Stomach smooth muscle (tissue), 2 donors: ENCODE measurements around the gene RTL1.

ENCODE experiments used
- H3K27ac ChIP-seq: one replicate; pipeline ENCODE4 v1.7.0; 2013; ENCODE audit warnings: mild to moderate bottlenecking, low read length, inconsistent platforms
- H3K27me3 ChIP-seq, 2 donors: one replicate each; pipeline ENCODE4 v1.7.0; 2013; ENCODE audit warnings: low read length in 2 of 2; ENCODE audit not compliant: insufficient read depth in 2 of 2, control insufficient read depth in 1 of 2
- H3K36me3 ChIP-seq, 2 donors: one replicate each; pipeline ENCODE4 v1.7.0; 2013; ENCODE audit warnings: low read length in 2 of 2; ENCODE audit not compliant: control insufficient read depth in 2 of 2, insufficient read depth in 2 of 2
- H3K4me1 ChIP-seq: one replicate; pipeline ENCODE4 v1.7.0; 2013; ENCODE audit warnings: low read length; ENCODE audit not compliant: control insufficient read depth, insufficient read depth
- H3K4me3 ChIP-seq, 2 donors: one replicate each; pipeline ENCODE4 v1.7.0; 2013; ENCODE audit warnings: low read length in 2 of 2
- H3K9ac ChIP-seq, 2 donors: one replicate each; pipeline ENCODE4 v1.7.0; 2013; ENCODE audit warnings: low read length in 2 of 2, mild to moderate bottlenecking in 1 of 2
- H3K9me3 ChIP-seq, 2 donors: one replicate each; pipeline ENCODE4 v1.7.0; 2013; ENCODE audit warnings: low read length in 2 of 2; ENCODE audit not compliant: control insufficient read depth in 2 of 2
- donor health status: healthy.
- donor health status: Pancreatic carcinoma.

RTL1 gene

DNA sequence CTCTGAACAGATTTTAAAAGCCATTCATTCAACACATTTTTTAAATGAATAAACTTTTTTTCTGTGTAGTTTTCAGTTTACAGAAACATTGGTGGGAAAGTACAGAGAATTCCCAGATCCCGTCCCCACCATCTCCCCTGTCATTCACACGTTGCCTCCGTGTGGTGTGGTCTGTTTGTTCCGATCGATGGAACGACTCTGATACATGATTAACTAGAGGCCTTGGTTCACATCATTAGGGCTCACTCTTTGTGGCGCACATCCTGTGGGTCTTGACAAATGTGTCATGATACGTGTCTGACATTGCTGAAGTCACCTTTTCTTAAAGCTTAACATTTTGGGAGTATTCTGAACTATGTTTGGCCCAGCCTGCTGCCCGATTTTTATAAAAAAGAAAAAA, 59.1 kb downstream of the RTL1 start:
- no peaks in the 10 kb centered on the region for H3K27me3 ChIP-seq
- H3K9ac ChIP-seq: no peak overlapping the region
- no peaks in the 10 kb centered on the region for H3K4me1 ChIP-seq
- H3K36me3 ChIP-seq: no peaks in the 10 kb centered on the region
- H3K4me3 ChIP-seq: no peak overlapping the region
- H3K9me3 ChIP-seq: no peaks in the 10 kb centered on the region
- H3K27ac ChIP-seq: no peak overlapping the region

- no peaks in the 10 kb centered on the region for H3K9me3 ChIP-seq
- no peak overlapping the region for H3K27ac ChIP-seq
- H3K4me3 ChIP-seq: no peak overlapping the region
- no peaks in the 10 kb centered on the region for H3K36me3 ChIP-seq
- H3K27me3 ChIP-seq: no peaks in the 10 kb centered on the region
- H3K9ac ChIP-seq: no peak overlapping the region
- no peaks in the 10 kb centered on the region for H3K4me1 ChIP-seq
Observed at GRCh38 chr14:100844082-100844408, 59.5 kb downstream of the RTL1 start.

- Histone ChIP-seq H3K4me3 (no peak overlapping the region), H3K27me3 (no peaks in the 10 kb centered on the region), H3K9me3 (no peaks in the 10 kb centered on the region), H3K27ac (no peak overlapping the region), H3K9ac (no peak overlapping the region), H3K36me3 (no peaks in the 10 kb centered on the region), H3K4me1 (no peaks in the 10 kb centered on the region)
Observed at GRCh38 chr14:100842799-100843198, 60.7 kb downstream of the RTL1 start.

- H3K27ac ChIP-seq: no peak overlapping the region
- no peaks in the 10 kb centered on the region for H3K36me3 ChIP-seq
- no peak overlapping the region for H3K4me3 ChIP-seq
- H3K27me3 ChIP-seq: no peaks in the 10 kb centered on the region
- no peak overlapping the region for H3K9ac ChIP-seq
- no peaks in the 10 kb centered on the region for H3K4me1 ChIP-seq
- no peaks in the 10 kb centered on the region for H3K9me3 ChIP-seq
Observed at GRCh38 chr14:100841761-100842403, 61.6 kb downstream of the RTL1 start.

DNA sequence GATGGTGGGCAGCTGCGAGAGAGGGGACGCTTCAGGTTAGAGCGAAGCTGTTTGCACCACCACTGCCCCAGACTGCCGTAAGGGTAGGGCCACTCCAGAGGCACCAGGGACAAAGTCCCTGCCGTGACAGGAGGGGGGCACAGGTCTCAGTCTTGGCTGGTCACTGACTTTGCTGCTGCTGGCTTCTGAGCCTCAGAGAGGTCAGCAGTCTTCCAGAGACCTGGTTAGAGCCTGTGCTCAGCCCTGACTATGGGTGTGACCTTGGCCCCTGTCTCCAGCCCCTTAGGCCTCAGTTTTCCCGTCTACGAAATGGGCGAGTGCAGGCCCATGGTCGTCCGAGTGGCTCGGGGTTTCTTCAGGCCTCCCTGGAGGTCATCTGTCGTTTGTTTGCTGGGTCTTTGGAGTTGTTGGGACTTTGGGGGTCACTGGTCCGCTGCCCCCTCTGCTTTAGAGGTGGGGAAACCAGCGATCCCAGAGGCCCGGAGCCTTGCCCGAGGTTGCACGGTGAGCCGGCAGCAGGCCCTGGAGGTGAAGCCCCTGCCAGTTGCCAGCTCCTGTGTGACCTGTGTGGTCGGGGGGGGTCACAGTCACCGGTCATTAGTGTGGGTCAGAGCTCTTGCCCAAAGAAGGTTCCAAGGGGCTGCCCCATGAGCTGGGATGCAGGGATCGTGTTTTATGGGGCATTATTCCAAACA, 62.3 kb downstream of the RTL1 start:
- no peaks in the 10 kb centered on the region for H3K4me1 ChIP-seq
- H3K9ac ChIP-seq: no peak overlapping the region
- no peaks in the 10 kb centered on the region for H3K9me3 ChIP-seq
- no peaks in the 10 kb centered on the region for H3K36me3 ChIP-seq
- no peak overlapping the region for H3K4me3 ChIP-seq
- no peaks in the 10 kb centered on the region for H3K27me3 ChIP-seq
- no peak overlapping the region for H3K27ac ChIP-seq

GRCh38 chr14:100840286-100841065, 63.0 kb downstream of the RTL1 start:
- H3K27ac ChIP-seq: no peak overlapping the region
- H3K4me3 ChIP-seq: no peak overlapping the region
- no peak overlapping the region for H3K9ac ChIP-seq
- H3K9me3 ChIP-seq: no peaks in the 10 kb centered on the region
- H3K4me1 ChIP-seq: no peaks in the 10 kb centered on the region
- peaks cover 0 to 2% of the 10 kb centered on the region in 2 donors for H3K27me3 ChIP-seq
- no peaks in the 10 kb centered on the region for H3K36me3 ChIP-seq

- H3K27ac ChIP-seq: no peak overlapping the region
- no peak overlapping the region for H3K9ac ChIP-seq
- no peaks in the 10 kb centered on the region for H3K36me3 ChIP-seq
- no peak overlapping the region for H3K4me3 ChIP-seq
- H3K9me3 ChIP-seq: no peaks in the 10 kb centered on the region
- peaks cover 0 to 3% of the 10 kb centered on the region in 2 donors for H3K27me3 ChIP-seq
- H3K4me1 ChIP-seq: no peaks in the 10 kb centered on the region
Observed at GRCh38 chr14:100839681-100840111, 63.8 kb downstream of the RTL1 start.

- Histone ChIP-seq H3K4me3 (no peak overlapping the region), H3K27me3 (peaks cover 0 to 3% of the 10 kb centered on the region in 2 donors), H3K9ac (no peak overlapping the region), H3K4me1 (no peaks in the 10 kb centered on the region), H3K36me3 (no peaks in the 10 kb centered on the region), H3K27ac (no peak overlapping the region), H3K9me3 (no peaks in the 10 kb centered on the region)
Observed at GRCh38 chr14:100839315-100839585, 64.3 kb downstream of the RTL1 start.

GRCh38 chr14:100838493-100839314, 64.8 kb downstream of the RTL1 start:
- Histone ChIP-seq H3K4me1 (no peaks in the 10 kb centered on the region), H3K27ac (no peak overlapping the region), H3K9me3 (no peaks in the 10 kb centered on the region), H3K9ac (no peak overlapping the region), H3K36me3 (no peaks in the 10 kb centered on the region), H3K4me3 (no peak overlapping the region), H3K27me3 (peaks cover 0 to 3% of the 10 kb centered on the region in 2 donors)

- Histone ChIP-seq H3K9ac (no peak overlapping the region), H3K27me3 (peaks cover 0 to 3% of the 10 kb centered on the region in 2 donors), H3K36me3 (no peaks in the 10 kb centered on the region), H3K27ac (no peak overlapping the region), H3K9me3 (no peaks in the 10 kb centered on the region), H3K4me1 (no peaks in the 10 kb centered on the region), H3K4me3 (no peak overlapping the region)
Observed at GRCh38 chr14:100837805-100838350, 65.6 kb downstream of the RTL1 start.
